Heart right ventricle (tissue), 16 donors: ENCODE data around the gene USH2A. TPM values are rescaled to one million over a fixed set of nuclear protein-coding genes. Genes with fewer than 3 reads are reported as not detected.

ENCODE experiments used
- ATAC-seq, 8 donors: fragments of 200-7000 bp; cut with Tn5 transposase; one replicate each; pipeline ENCODE4 v1.9.1; 2020; ENCODE audit warnings: mild to moderate bottlenecking in 8 of 8, moderate library complexity in 8 of 8, moderate number of reproducible peaks in 1 of 8
- DNase-seq, 2 donors: peaks; one replicate each; pipeline ENCODE4 v3.0.0-alpha.2; 2020
- H3K27ac ChIP-seq, 10 donors: fragments of 200-600 bp; sonication (generic) in 2 of 10; one replicate each; pipeline versions ENCODE4 v1.5.0 to v1.8.0; 2020 to 2022; ENCODE audit warnings: mild to moderate bottlenecking in 3 of 10
- H3K27me3 ChIP-seq, 7 donors: fragments of 200-600 bp; one replicate each; pipeline ENCODE4 v1.8.0; 2021 to 2022; ENCODE audit warnings: mild to moderate bottlenecking in 2 of 7
- H3K36me3 ChIP-seq, 9 donors: fragments of 200-600 bp; sonication (generic) in 1 of 9; one replicate each; pipeline versions ENCODE4 v1.5.0 to v1.8.0; 2020 to 2022; ENCODE audit warnings: mild to moderate bottlenecking in 2 of 9
- H3K4me1 ChIP-seq, 9 donors: fragments of 200-600 bp; sonication (generic) in 1 of 9; one replicate each; pipeline versions ENCODE4 v1.5.0 to v1.8.0; 2020 to 2022; ENCODE audit warnings: mild to moderate bottlenecking in 4 of 9
- H3K4me3 ChIP-seq, 10 donors: fragments of 200-600 bp; sonication (generic) in 2 of 10; one replicate each; pipeline versions ENCODE4 v1.5.0 to v1.8.0; 2020 to 2022; ENCODE audit warnings: mild to moderate bottlenecking in 7 of 10, moderate library complexity in 2 of 10
- H3K9me3 ChIP-seq, 11 donors: fragments of 200-600 bp in 10 of 11; sonication (generic) in 2 of 11; one replicate each; pipeline versions ENCODE4 v1.5.0 to v1.8.0; 2013 to 2022; ENCODE audit warnings: mild to moderate bottlenecking in 2 of 11, control low read depth in 1 of 11, moderate library complexity in 1 of 11
- WGBS, 2 donors: extraction: QIAGEN DNeasy Blood & Tissue Kit; methylation state at CpG; one replicate each; pipeline ENCODE4 v1.1.7; 2013; ENCODE audit warnings: inconsistent platforms in 1 of 2; 5-methylcytosine and 5-hydroxymethylcytosine counted together
- intact Hi-C, 10 donors: fragments of 100-400 bp; cut with DNase I; formaldehyde crosslinking; loops; one replicate each; pipeline versions ENCODE4 v1.11.1 to v1.14.2; 2022
- polyA plus RNA-seq, 2 donors: library from polyadenylated mRNA; stranded (reverse); fragments of 200-250 nt; gene quantifications; one replicate each; pipeline ENCODE4 v1.2.3, GENCODE V29; 2013
- total RNA-seq, 10 donors: library from RNA; stranded (reverse); fragmentation: NEBNext Ultra II Directional in 3 of 10; extraction: Animal tissue kit (Norgen Biotek cat#: 25700) in 3 of 10; gene quantifications; one replicate each; pipeline versions ENCODE4 v1.2.1 to v1.2.4, GENCODE V29; 2021 to 2023
- TF ChIP-seq, protein P1 (sequence below), 9 donors: fragments of 200-600 bp; sonication (generic) in 2 of 9; IDR thresholded peaks; one replicate each; pipeline versions ENCODE4 v1.5.0 to v1.8.0; 2021 to 2022; ENCODE audit warnings: antibody characterized with exemption in 9 of 9, mild to moderate bottlenecking in 5 of 9, moderate library complexity in 1 of 9
- donor health status: Arrhythmogenic right ventricular cardiomyopathy.
- donor health status: ischemic (EF 13 %, LVEDD 7.1; RV severe dilation, severe dysfunction).
- donor health status: healthy with polysubstance abuse.
- donor health status: DM: no; HTN: yes; CAD: no.
- donor health status: DM: no; HTN: no; CAD: no.
- donor health status: ischemic (EF 25% LVEDD 6.9; RV normal size, moderate dysfunction).
- donor health status: ischemic (EF 25% LVEDD 5.7; RV mildly dilated, moderate dysfunction).
- donor health status: healthy.
- donor health status: DM: yes; HTN: yes; CAD: no.
- donor health status: Ischemic cardiomyopathy.
- donor health status: ischemic (EF 35%, LVEDD 5.7; RV mildly dilated, moderate dysfunction).
- donor health status: nonischemic (EF 11% LVEDD 7.7; RV severe dilation, severe dysfunction).
- donor health status: DM: yes; HTN: yes; CAD: no.
- donor health status: PGD.
- donor health status: ischemic (EF 29% LVEDD 5.4; RV normal size, mild dysfunction).
- donor health status: nonischemic (EF 23%, LVEDD 6.1; RV moderate dilation, normal function).

USH2A gene
- total and polyA plus RNA-seq, 12 donors, result 0.01 to 4.9 (median 3.6) TPM

DNA sequence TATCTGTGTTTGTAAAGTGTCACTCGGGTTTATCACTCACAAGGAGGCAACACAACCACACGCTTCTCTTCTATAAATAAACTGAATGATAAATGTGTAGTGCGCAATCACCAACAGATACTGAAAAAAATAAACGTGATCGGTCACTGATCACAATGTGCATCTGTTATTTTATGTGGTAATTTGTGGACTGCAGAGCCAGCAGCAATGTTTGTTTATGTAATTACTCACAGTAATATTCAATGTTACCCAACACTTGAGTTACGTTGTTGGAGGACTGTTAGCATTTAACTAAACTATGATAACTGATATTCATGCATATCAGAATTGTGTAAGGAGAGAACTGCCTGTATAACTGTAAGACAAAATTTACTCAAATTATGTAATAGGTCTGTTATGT is 129.6 kb downstream of the USH2A start:
- Histone ChIP-seq H3K36me3 (no peaks in the 10 kb centered on the region), H3K9me3 (no peaks in the 10 kb centered on the region), H3K27me3 (no peaks in the 10 kb centered on the region), H3K4me1 (no peaks in the 10 kb centered on the region), H3K27ac (no peak overlapping the region), H3K4me3 (no peak overlapping the region)
- no peak for ATAC-seq
- WGBS, 2 donors, result 47 to 48% methylated on average over 6 of the region's 6 CpGs
- intact Hi-C loops, result no loop called here
- TF ChIP-seq, protein P1, sequence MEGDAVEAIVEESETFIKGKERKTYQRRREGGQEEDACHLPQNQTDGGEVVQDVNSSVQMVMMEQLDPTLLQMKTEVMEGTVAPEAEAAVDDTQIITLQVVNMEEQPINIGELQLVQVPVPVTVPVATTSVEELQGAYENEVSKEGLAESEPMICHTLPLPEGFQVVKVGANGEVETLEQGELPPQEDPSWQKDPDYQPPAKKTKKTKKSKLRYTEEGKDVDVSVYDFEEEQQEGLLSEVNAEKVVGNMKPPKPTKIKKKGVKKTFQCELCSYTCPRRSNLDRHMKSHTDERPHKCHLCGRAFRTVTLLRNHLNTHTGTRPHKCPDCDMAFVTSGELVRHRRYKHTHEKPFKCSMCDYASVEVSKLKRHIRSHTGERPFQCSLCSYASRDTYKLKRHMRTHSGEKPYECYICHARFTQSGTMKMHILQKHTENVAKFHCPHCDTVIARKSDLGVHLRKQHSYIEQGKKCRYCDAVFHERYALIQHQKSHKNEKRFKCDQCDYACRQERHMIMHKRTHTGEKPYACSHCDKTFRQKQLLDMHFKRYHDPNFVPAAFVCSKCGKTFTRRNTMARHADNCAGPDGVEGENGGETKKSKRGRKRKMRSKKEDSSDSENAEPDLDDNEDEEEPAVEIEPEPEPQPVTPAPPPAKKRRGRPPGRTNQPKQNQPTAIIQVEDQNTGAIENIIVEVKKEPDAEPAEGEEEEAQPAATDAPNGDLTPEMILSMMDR (IDR thresholded peaks at IDR 0.05), result no peak
- DNase-seq, result no peak

DNA sequence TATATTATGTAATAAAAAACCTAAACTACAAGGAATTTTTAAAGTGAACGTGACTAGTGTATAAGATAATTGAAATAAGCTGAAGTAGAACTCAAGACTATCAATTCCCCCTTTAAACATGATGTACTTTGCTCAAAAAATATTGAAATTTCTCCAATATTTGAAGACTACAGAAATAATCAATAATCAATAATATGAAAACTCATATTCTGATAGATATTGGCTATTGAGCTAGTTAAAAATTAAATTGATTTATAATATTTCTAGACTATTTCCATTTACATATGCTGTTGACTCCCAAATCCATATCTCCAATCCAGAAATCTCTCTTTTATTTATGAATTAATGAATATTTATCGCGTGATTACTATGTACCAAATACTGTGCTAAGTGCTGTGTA is 133.2 kb downstream of the USH2A start:
- TF ChIP-seq, protein P1 (IDR thresholded peaks at IDR 0.05), result no peak
- intact Hi-C loops, result no loop called here
- Histone ChIP-seq H3K4me1 (no peaks in the 10 kb centered on the region), H3K4me3 (no peak overlapping the region), H3K27me3 (no peaks in the 10 kb centered on the region), H3K36me3 (no peaks in the 10 kb centered on the region), H3K9me3 (peaks cover 0 to 7% (median 0%) of the 10 kb centered on the region in 11 donors), H3K27ac (no peak overlapping the region)
- 50 to 92% methylated on average over 3 of the region's 3 CpGs for WGBS, 2 donors
- no peak for DNase-seq
- ATAC-seq, result no peak

DNA sequence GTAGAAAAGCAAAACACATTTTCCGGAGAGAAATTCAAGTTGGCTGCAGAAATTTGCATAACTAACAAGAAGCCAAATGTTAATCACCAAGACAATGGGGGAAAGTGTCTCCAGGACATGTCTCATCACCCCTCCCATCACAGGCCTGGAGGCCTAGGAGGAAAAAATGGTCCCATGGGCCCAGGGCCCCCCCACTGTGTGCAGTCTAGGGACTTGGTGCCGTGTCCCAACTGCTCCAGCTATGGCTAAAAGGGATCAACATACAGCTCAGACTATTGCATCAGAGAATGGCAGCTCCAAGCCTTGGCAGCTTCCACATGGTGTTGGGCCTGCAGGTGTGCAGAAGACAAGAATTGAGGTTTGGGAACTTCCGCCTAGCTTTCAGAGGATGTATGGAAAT is 138.2 kb downstream of the USH2A start:
- TF ChIP-seq, protein P1 (IDR thresholded peaks at IDR 0.05), result no peak
- Histone ChIP-seq H3K4me3 (no peak overlapping the region), H3K27ac (no peak overlapping the region), H3K36me3 (no peaks in the 10 kb centered on the region), H3K4me1 (no peaks in the 10 kb centered on the region), H3K27me3 (no peaks in the 10 kb centered on the region), H3K9me3 (peaks cover 0 to 16% (median 0%) of the 10 kb centered on the region in 11 donors)
- intact Hi-C loops, result no loop called here
- 62 to 90% methylated on average over 3 of the region's 3 CpGs for WGBS, 2 donors
- no peak for ATAC-seq
- DNase-seq, result no peak

DNA sequence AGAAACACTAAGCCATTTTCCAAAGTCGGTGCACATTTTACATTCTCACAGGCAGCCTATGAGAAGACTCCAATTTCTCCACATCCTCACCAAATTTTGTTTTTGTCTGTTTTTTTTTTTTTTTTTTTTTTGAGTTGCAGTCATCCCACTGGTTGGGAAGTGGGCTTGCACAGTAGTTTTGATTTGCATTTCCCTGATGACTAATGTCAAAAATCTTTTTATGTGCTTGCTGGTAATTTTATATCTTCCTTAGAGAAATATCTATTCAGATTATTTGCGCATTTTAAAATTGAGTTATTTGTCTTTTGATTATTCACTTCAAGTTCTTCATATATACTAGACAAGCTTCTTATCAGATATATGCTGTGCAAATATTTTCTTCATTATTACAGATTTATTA is 141.5 kb downstream of the USH2A start:
- intact Hi-C loops, result no loop called here
- no peaks in the 10 kb centered on the region for H3K4me1 ChIP-seq
- DNase-seq, result no peak
- no peak for ATAC-seq
- peaks cover 0 to 16% (median 0%) of the 10 kb centered on the region in 11 donors for H3K9me3 ChIP-seq
- H3K36me3 ChIP-seq, result no peaks in the 10 kb centered on the region
- TF ChIP-seq, protein P1 (IDR thresholded peaks at IDR 0.05), result no peak
- no peak overlapping the region for H3K4me3 ChIP-seq
- no peak overlapping the region for H3K27ac ChIP-seq
- no peaks in the 10 kb centered on the region for H3K27me3 ChIP-seq
- 84 to 88% methylated on average over 2 of the region's 2 CpGs for WGBS, 2 donors
